ENCODE results near the gene ABCA6.

The ABCA6 gene

DNA sequence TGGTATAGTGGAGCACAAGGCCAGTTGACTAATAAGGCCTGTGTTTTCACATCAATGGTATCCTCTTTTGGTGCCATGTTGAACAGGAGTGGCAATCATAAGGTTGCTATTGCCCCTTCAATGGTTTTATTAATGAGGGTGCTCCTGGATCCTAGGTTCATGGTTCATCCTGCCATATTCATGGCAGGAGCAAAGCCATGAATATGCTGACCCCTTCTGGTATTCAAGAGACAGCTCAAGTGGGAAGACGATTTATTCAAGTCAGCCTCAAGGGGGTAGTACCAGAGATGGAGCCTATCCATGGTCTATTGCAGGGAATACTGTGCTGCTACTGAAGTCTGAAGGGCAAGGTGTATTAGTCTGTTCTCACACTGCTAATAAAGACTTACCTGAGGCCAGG is 83.5 kb downstream of the ABCA6 start:
- no peak overlapping the region for H3K4me3 ChIP-seq (ENCODE audit: low read depth, low read length)
- TF ChIP-seq, protein P1, sequence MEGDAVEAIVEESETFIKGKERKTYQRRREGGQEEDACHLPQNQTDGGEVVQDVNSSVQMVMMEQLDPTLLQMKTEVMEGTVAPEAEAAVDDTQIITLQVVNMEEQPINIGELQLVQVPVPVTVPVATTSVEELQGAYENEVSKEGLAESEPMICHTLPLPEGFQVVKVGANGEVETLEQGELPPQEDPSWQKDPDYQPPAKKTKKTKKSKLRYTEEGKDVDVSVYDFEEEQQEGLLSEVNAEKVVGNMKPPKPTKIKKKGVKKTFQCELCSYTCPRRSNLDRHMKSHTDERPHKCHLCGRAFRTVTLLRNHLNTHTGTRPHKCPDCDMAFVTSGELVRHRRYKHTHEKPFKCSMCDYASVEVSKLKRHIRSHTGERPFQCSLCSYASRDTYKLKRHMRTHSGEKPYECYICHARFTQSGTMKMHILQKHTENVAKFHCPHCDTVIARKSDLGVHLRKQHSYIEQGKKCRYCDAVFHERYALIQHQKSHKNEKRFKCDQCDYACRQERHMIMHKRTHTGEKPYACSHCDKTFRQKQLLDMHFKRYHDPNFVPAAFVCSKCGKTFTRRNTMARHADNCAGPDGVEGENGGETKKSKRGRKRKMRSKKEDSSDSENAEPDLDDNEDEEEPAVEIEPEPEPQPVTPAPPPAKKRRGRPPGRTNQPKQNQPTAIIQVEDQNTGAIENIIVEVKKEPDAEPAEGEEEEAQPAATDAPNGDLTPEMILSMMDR (IDR thresholded peaks at IDR 0.05; ENCODE audit: borderline replicate concordance, insufficient read depth, low read depth, low read length): no peak

DNA sequence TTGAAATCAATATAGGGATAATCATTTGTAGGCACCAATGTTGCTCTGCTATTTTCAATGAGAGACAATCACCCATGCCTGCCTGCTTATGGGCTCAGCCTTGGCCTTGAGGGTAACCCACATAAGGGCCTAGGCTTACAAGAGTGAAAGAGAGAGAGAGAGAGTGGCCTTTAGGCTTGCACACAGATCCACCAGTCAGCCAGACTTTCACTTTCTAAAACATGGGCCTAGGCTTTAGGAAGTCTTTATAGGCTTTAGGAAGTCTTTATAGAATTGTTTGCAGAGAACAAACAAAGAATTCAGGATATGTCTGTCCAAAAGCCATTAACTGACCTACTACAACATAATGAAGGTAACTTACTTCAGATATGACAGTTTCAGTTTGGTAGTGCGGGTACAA is 84.4 kb downstream of the ABCA6 start:
- TF ChIP-seq, protein P1 (IDR thresholded peaks at IDR 0.05; ENCODE audit: borderline replicate concordance, insufficient read depth, low read depth, low read length): no peak
- no peak overlapping the region for H3K4me3 ChIP-seq (ENCODE audit: low read depth, low read length)

DNA sequence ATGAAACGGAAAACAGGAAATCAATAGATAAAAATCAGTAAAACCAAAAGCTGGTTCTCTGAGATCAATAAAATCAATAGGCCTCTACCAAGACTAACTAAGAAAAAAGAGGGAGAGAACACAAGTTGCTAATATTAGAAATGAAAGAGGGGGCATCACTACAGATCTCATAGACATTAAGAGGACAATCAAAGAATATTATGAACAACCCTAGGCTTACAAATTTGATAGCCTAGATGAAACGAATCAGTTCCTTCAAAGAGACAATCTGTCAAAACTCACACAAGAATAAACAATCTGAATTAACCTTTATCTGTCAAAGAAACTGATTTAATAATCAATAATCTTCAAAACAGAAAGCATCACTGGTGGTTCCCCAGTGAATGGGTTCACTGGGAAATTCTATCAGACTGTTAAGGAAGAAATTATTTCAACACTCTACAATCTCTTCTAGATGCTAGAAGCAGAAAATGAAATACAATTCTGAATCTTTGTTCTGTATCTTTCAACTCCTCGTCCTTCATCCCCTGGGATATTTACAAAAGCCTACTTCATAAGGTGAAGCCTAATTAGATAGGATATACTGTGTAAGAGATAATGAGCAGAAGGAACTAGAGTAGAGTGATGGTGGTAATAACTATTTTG is 85.4 kb downstream of the ABCA6 start:
- TF ChIP-seq, protein P1 (IDR thresholded peaks at IDR 0.05; ENCODE audit: borderline replicate concordance, insufficient read depth, low read depth, low read length): no peak

DNA sequence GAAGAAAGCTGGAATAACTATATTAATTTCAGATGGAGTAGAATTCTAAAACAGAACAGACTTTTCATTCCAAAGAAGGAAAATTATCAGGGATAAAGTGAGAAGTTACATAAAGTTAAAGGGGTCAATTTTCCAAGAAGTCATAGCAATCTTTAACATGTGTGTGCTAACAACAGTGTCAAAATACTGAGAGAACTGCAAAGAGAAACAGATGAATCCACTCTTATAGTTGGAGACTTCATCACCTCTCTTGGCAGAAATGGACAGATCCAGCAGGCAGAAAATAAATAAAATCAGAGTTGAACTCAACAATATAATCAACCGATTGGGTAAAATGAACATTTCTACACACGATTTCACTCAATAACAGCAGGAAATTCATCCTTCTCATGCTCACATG is 86.4 kb downstream of the ABCA6 start:
- H3K4me3 ChIP-seq (ENCODE audit: low read depth, low read length): no peak overlapping the region
- TF ChIP-seq, protein P1 (IDR thresholded peaks at IDR 0.05; ENCODE audit: borderline replicate concordance, insufficient read depth, low read depth, low read length): no peak

More for the DNA sequence above, 85.4 kb downstream of the ABCA6 start:
- no peak overlapping the region for H3K4me3 ChIP-seq (ENCODE audit: low read depth, low read length)

DNA sequence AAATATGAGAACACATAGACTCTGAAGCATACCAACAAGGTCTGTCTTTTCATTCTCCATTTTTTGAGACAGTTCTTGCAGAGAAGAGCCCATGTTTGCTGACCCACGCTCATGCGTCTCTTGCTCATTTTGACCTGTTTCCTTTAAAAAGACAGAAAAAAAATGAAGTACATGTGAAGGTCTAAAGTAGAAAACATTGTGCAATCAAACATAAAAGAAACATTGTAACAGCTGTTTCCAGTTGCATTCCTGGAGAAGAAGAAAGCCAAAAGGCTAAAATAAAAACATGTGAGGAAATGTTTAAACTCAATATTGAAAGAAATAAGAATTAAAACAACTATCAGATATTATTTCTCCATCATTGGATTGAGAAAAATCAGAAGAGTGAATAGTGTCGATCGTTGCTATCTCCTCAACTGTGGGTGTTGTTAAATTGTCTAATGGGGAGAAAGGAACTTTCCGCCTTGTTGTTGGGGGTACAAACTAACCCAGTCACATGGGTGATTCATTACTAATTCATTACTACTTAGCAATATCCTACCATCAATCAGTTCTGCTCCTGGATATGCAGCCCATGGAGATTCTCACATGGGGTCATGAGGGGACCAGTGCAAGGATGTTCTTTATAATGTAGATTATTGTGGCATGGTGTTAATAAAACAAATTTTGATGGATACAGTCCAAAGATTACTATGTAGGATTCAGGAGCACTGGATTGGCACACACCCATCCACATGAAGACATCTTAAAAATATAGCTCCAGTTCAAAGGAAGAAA is 90.5 kb downstream of the ABCA6 start:
- H3K4me3 ChIP-seq (ENCODE audit: low read depth, low read length): no peak overlapping the region
- TF ChIP-seq, protein P1 (IDR thresholded peaks at IDR 0.05; ENCODE audit: borderline replicate concordance, insufficient read depth, low read depth, low read length): no peak

DNA sequence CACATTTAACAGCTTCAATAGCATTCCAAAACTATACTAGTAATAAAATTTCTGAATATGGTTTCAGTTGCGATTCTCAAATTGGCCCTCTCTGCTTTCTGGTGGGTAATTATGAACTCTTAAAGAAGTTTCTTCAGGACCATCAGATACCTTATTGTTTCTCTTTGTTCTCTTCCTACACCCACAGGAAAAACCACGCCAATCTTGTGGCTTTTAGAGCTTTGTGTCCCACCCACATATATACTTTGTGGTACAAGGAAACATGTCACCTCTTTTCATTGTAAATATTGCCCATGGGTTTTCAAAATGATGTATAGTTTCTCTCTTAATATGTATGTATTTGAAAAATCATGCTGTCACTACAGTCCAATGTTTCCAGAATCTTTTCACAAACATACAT is 93.1 kb downstream of the ABCA6 start:
- H3K4me3 ChIP-seq (ENCODE audit: low read depth, low read length): no peak overlapping the region
- TF ChIP-seq, protein P1 (IDR thresholded peaks at IDR 0.05; ENCODE audit: borderline replicate concordance, insufficient read depth, low read depth, low read length): no peak
